NCI-H82 treated with DMSO at 0.1 percent for 48 hours (cell line): ENCODE results near the gene MXRA5.
"Not testable (repeated sequence)": the region's sequence is repeated elsewhere in the genome, so short reads cannot be mapped to it uniquely, and the experiment has no call there.

Source experiments
- DNase-seq: peaks from one replicate; lab custom pipeline; 2025; ENCODE audit not compliant: unreplicated experiment; lab: John Stamatoyannopoulos, UW

The MXRA5 gene

DNA sequence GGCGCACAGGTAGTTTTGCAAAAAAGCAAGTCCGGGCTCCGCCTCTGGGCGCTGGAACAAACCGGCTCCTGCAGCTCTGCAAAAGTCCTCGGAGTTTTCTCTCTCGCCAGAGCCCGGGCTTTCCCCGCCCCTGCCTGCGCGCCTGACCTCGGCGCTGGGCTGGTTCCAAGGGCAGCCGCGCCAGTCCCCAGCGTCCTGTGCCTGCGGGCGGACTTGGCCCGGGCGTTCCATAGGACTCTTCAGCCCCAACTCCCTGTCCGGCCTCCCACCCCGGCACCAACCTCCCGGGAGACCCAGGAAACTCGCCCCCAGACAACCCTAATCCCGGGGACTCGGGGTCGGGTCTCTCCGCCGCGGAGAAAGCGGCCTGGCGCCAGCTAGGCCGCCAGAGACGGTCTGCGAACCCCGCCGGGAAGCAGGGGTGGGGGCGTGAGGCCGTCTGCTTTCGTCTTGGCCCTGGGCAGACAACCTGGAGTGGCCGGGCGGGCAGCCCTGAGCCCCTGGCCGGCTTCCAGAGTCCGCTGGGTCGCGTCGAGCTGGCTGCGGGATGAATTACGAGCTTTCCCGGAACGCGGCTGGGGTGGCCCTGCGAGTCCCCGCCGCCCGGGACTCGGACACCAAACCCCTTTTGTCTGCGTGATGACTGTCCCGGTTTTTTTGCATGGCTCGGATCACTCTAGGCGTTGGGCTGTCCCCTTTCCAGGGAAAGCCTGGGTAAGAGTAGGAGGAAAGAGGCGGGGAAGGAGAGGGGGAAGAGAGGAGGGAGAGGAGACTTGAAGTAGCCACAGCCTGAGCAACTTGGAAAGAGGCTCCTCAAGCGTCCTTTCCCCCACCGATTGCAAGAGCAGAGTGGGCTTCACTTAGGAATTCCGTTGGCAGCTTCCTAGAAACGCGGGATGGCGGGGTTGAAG, 916 bp downstream of the MXRA5 start:
- DNase-seq, result no peak

DNA sequence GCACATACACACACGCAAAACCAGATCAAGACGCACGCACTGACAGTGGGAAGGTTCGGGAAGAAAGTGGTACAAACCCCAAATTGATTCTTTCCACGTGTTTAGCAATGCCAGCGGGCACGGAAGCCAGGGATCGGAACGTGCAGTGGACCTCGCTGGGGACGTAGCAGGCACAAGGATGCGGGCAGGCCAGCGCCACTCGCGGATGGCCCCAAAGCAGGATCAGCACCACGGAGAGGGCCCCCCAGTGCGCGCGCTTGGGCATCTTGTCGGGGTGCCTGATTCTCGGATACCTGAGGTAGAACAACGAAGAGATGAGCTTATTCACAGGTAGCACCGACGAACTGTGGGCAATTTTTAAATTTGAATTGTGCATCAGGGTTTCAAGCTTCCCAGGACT, 2.9 kb downstream of the MXRA5 start:
- not testable (repeated sequence) for DNase-seq

DNA sequence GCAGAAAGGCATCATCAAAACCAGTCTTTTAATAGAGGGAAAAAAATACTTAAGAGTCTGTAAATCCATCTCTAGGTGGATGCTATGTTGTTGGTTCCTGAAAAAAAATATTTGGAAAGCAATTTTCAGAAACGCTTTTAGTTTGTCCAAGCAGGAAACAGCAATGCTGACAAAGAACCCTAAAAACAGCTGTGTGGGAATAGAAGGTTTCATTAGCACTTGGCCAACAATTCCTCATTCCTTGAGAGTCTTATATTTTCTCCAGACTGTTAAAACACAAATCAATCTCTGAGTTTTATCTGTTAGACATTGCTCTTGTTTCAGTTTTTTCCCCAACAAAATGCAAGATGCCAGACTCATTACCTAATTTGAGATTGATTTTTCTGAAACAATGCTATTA, 6.4 kb downstream of the MXRA5 start:
- no peak for DNase-seq

DNA sequence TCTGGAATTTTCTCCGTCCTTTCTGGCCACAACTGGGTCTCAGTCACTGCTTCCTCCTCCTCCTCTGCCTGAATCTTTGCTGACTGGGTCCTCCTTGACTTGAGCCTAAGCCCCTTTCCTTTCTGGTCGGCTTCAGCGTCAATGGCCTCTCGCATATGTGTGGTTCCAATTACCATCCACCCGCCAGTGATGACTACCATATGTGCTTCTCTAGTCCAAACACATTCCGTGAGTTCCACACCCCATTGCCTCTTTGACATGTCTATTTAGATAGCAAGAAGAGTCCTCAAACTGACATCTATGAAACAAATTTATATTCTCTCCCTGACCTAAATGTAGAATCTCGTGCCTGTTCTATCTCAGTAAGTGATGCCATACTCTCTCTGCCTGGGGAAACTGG, 19.8 kb downstream of the MXRA5 start:
- no peak for DNase-seq

DNA sequence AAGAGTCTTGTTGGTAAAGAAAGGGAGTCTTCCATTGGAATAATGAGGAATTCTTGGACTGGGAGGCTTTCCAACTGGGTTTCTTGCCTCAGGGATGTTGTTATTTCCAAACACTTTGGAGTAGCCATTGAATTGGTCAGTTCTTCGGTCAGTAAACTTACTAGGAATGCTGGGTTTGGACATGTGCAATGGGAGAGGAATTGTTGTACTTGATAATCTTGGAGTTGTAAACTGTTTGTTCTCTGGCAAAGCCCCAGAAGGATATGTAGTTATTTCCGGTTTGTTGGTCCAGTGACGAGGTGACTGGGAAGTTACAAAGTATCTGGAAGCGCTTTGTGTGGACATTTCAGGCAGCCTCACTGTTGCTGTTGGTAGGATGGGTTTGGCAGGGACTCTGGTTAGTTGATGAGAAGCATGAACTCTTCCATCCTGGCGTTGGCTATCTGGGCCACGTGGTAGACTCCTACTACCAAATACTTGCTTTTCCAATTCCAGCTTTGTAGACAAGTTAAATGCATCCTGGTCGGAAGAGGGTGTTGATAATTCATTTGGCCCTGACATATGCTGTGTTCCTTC, 25.9 kb downstream of the MXRA5 start:
- no peak for DNase-seq

DNA sequence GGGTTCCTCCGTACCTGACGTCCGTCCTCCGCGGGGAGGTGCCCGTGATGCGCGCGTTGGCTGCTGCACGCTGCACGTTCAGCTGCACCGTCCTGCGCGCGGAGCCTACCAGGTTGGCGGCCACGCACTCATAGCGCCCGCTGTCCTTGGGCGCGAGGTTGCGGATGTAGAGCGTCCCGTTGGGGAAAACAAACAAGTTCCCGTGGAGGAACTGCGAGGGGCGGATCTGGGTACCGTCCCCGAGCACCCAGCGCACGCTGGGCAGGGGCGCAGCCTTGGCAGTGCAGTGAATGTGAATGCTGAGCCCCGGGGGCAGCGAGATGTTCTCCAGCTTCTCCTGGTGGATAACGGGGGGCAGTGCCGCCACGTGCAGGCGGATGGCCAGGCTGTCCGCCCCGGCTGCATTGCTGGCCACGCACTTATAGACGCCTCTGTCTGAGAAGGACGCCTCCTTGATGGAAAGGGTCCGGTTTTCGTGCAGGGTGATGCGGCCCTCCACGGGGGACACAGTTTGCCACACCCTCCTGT, 29.2 kb downstream of the MXRA5 start:
- no peak for DNase-seq

DNA sequence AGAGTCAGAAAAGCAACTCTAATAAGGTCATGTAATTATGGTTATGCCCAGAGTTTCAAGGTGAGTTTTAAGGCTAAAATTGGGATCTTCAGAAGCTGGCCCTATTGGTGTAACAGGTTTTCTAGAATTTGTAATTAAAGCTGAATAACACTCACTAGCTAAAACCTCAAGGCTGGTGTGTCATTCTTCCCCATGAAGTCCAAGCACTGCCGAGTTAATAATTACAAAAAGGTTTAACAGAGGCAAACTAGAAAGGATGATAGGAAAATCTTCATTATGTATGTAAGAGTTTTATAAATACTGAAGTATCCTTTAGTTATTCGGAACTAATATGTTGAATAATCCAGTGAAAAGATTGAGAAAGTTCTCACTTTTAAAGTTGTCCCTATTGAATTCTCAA, 34.3 kb downstream of the MXRA5 start:
- DNase-seq, result no peak

DNA sequence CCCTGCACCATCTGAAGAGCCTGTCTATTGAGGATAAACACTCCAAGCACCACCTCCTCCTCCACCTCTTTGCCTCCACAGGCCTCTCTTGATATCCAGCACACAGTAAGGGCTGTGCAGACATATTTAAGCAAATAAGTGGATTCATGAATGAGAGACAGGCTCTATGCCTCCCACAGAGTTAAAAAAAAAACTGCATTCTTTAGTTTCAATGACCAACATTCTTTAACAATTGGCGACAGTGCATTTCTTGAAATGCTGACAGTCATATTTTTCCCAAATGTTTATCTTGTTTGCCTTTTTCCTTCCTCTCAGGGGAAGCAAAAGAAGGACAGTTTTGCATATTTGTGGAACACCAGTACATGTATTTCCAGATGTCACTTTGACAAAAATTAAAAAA, 38.6 kb downstream of the MXRA5 start:
- no peak for DNase-seq

DNA sequence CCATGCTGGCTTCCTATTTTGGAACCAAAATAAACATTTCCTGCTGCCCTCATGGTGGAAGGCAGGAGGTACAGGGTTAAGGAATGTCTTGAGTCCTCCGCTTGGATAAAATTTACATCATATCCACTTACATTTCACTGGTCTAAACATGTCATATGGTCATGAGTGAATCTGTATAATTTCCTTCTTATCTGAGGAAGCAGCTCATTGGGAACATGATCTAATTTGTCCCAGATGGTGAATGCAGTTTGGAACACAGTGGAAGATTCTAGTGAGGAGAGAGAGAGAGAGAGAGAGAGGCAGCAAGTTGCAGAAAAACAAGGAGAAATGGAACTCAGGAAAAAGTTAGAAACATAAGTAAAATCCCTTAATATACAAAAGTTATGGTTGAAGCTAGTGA, 46.8 kb downstream of the MXRA5 start:
- no peak for DNase-seq

DNA sequence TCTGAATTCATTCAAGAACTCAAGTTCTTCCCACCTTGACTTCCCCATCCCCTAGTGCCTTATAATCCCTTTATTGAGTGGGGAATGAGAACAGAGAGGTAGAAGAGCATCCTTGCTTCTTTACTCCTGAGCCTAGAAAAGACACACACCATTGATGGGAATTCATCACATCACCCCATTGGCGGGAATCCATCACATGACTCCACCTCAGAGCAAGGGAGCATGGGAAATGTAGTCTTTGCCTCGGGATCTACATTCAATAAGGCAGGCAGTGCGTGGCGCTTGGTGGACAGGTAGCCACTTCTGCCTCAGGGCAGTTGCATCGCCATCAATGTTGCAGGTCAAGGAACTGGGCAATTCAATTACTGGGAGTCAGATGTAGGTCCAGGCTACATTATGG, 50.7 kb downstream of the MXRA5 start:
- DNase-seq, result no peak

DNA sequence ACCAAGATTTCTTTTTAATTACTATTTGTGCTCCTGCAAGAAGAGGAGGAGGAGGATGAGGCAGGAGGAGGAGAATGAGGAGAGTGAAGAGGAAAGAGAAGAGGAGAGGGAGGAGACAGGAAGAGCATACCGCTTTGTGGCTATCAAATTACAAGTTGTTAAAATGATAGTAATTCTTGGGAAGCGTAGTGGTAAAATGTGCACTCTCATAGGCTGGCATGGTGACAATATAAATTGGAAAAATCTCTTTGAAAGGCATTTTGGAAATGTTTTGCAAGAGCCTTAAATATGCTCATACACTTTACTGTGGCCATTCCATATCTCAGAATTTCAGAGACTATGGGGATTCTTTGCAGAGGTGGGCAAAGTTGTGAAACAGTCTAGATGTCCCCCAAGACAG, 53.2 kb downstream of the MXRA5 start:
- DNase-seq, result no peak

DNA sequence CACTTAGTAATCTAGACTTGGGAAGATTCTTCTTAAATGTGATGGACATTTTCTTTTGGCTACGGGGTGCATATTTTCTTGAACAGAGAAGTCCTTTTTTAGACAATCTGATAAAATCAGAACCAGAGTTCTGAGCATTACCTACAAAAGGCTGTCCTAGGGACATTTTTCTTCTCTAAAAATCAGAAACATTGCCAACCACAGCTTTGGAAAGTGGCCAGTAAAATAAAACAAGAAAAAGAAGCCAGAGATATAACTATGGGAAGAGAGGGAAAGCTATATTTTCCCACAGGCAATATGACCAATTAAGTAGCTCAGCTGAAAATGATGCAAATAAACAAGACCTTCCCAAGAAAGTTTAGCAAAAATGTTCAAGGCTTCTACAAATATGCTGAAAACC, 55.9 kb downstream of the MXRA5 start:
- DNase-seq, result no peak

DNA sequence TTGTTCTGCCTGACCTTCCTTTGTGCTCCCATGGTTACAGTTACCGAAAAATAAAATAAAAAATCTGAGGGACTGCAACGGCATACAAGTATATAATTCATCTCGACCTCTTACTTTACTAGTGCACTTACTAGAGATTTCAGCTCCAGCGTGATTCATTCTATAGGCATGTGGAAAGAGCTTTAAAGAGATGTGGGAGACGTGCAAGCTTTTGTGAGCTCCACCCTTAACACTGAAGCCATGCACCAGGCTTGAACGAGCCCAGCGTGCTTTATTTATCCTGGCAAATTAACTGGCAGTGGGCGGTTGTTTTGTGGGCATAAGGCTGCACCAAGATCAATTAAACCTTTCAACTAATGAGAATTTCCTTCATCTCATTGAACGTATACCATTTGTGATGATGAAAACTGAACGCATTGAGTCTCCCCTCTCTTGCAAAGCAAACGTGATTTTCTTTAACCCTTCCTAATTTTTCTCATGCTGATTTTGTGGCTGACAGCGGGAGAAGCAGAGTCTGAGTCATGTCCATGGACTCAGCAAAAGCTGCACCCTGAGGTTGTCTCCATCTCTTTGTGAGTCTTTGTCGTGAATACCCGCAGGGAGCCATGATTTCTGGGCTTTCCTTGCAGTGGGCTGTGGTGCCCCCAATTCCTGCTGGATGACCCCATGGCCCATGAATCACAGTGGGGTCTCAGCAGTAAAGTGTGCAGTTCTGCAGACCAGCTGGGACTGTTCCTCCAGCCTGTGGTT, 60.1 kb downstream of the MXRA5 start:
- no peak for DNase-seq

DNA sequence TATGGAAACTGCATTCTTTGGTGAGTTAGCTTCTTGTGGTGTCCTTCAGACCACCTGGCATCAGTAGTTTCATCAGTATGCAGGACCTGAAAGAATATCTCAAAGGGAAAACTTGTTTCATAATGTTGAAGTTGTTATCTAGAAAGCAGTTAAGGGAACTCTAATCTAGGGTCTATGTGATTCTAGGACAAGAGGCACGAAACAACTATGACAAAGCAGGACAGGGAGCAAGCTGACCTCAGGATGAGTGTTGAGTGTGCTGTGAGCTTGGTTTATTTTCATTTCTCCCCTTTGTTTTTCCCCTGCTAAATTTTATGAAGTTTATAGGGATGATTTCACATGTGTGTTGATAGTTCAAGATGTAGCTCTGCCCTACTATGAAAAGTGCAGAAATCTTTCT, 65.7 kb downstream of the MXRA5 start:
- DNase-seq, result no peak

DNA sequence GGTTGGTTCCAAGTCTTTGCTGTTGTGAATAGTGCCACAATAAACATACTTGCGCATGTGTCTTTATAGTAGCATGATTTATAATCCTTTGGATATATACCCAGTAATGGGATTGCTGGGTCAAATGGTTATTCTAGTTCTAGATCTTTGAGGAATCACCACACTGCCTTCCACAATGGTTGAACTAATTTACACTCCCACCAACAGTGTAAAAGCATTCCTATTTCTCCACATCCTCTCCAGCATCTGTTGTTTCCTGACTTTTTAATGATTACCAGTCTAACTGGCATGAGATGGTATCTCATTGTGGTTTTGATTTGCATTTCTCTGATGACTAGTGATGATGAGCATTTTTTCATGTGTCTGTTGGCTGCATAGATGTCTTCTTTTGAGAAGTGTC, 72.8 kb downstream of the MXRA5 start:
- DNase-seq, result not testable (repeated sequence)

DNA sequence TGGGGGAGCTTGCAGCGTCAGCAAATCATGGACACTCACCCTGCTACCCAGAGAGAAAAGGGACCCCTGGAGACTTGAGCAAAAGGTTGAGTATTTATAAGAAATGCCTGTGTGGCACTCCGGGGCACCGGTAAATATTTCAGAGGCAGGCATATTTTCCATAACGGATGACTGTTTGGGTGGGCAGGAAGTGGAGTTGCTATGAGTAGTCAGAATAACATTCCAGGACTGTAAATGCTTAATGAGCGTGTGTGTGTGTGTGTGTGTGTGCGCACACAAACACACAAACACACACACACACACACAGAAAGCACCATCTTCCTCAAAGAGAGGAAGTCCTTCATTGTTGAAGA, 74.6 kb downstream of the MXRA5 start:
- DNase-seq, result no peak

DNA sequence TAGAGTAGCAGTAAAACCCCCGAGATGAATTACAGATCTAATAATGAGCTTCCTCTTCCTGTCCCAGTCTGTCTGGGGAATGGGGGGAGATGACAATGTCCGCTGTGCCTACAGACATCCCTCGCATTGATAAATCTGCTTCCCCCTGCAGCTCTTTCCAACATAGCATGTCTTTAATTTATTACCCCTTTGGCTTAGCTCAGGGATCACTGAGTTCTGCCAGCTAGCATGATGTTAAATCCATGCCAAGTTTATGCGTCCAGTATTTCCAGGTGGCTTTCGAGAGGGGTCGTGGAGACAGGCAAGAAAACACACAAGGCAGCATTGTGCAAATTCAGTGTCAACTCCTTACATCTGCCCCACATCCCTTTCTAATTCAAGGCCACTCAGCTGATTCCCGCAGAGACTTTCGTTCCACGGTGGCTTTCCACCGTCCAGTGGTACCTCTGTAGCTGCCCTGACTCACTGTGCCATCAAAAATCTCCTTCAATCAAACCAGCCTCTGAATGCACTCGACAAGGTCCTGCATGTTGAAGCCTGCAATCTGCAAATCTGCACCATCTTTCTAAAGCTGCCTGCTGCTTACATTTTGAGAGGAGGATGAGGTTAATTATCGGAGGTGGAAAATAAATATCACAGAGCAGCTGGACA, 75.1 kb downstream of the MXRA5 start:
- no peak for DNase-seq

DNA sequence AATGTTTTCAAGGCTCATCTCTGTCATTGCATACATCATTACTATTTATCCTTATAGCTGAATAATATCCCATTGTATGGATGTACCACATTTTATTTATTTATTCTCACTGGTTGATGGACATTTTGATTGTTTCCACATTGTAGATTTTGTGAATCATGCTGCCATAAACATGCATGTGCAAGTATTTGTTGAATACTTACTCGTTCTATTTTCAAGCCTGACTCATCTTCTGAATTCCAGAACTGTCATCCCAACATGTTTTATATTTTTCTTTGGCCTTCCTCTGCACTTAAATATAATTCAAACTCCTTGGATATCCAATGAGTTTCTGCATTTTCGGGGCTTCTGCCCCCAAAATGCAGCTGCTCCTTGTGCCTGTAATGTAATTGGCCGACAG, 77.6 kb downstream of the MXRA5 start:
- DNase-seq, result no peak

DNA sequence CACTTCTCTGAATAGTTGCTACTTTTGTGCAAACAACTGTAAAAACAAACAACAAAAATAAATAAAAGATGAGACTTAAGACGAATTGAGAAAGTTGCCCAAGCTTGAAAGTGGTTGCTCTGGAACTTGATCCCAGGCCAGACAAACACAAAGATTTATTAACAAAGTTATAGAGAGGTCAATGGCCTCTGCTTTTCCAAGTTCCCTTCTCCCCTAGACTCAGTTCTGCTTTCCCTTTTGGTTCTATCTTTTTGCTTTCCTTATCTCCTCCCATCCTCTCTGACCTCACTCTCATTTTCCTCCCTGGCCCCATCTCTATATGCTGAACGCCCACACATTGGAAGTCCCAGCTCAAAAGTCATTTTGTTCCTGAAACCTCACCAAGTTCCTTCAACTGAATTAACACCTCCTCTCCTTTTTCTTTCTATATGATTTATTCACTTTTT, 82.7 kb downstream of the MXRA5 start:
- no peak for DNase-seq

DNA sequence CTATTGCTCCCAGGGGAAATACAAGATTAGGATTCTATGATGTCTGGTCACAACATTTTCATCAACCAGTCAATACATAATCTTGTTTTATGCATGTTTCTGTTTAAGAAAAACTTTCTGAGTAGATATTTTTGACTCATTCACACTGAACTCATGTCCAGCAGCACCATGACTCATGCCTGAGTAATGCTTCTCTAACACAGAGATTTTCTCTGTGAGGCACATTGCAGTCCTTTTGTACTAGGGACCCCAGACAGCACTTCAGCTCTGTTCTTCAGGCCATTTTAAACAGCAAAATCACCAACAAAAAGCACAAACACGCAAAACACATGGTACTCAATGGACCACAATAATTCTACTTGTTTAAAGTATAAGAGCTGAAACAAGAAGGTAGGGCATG, 83.6 kb downstream of the MXRA5 start:
- DNase-seq, result no peak
